Nephron (organoid): ENCODE data around the gene ZCWPW1.
A peak's percentile ranks its signal among the peaks of the same experiment; 100 is the strongest.

ENCODE experiments used
- H3K27ac Mint-ChIP-seq, 3 experiments: 2 replicates each; pipeline ENCODE4 v1.8.0; 2020; ENCODE audit warnings: mixed read lengths in 3 of 3, mild to moderate bottlenecking in 2 of 3, moderate library complexity in 1 of 3
- H3K27me3 Mint-ChIP-seq: 2 replicates; pipeline ENCODE4 v1.8.0; 2021; ENCODE audit warnings: low read depth, mild to moderate bottlenecking, moderate library complexity, mixed read lengths
- H3K36me3 Mint-ChIP-seq: 2 replicates; pipeline ENCODE4 v1.8.0; 2020; ENCODE audit warnings: low read depth, mixed read lengths
- H3K4me1 Mint-ChIP-seq: 2 replicates; pipeline ENCODE4 v1.8.0; 2020; ENCODE audit warnings: mixed read lengths
- H3K4me3 Mint-ChIP-seq, 3 experiments: 2 replicates each; pipeline ENCODE4 v1.8.0; 2020; ENCODE audit warnings: mild to moderate bottlenecking in 3 of 3, mixed read lengths in 3 of 3, moderate library complexity in 2 of 3
- H3K9me3 Mint-ChIP-seq: 2 replicates; pipeline ENCODE4 v1.8.0; 2020; ENCODE audit warnings: mixed read lengths
- CTCF ChIP-seq, 3 experiments: fragments of 200-600 bp; sonication (generic); IDR thresholded peaks; one replicate each; pipeline ENCODE4 v1.5.0; 2021; ENCODE audit warnings: antibody characterized with exemption in 3 of 3; ENCODE audit not compliant: unreplicated experiment in 3 of 3

The ZCWPW1 gene

GRCh38 chr7:100467638-100468373 is 39.3 kb upstream of the ZCWPW1 start:
- Mint-ChIP-seq H3K4me1 (peaks cover 26% of the 10 kb centered on the region), H3K27me3 (no peaks in the 10 kb centered on the region), H3K27ac (peak overlapping the region in 1 of 3 experiments; percentile 87), H3K9me3 (no peaks in the 10 kb centered on the region), H3K4me3 (no peak overlapping the region), H3K36me3 (peaks cover 7% of the 10 kb centered on the region)
- TF ChIP-seq CTCF (IDR thresholded peaks at IDR 0.05; ENCODE audit: unreplicated experiment in 3 of 3) = no peak

GRCh38 chr7:100466653-100467605 is 38.4 kb upstream of the ZCWPW1 start:
- peaks cover 26% of the 10 kb centered on the region for H3K4me1 Mint-ChIP-seq
- peaks cover 8% of the 10 kb centered on the region for H3K36me3 Mint-ChIP-seq
- no peaks in the 10 kb centered on the region for H3K27me3 Mint-ChIP-seq
- TF ChIP-seq CTCF (IDR thresholded peaks at IDR 0.05; ENCODE audit: unreplicated experiment in 3 of 3) = no peak
- peak overlapping the region in 1 of 3 experiments; percentile 87 for H3K27ac Mint-ChIP-seq
- no peak overlapping the region for H3K4me3 Mint-ChIP-seq
- no peaks in the 10 kb centered on the region for H3K9me3 Mint-ChIP-seq

GRCh38 chr7:100465702-100466311 is 37.3 kb upstream of the ZCWPW1 start:
- Mint-ChIP-seq H3K9me3 (no peaks in the 10 kb centered on the region), H3K27ac (peak overlapping the region; percentile 54 to 87 (median 78)), H3K4me3 (peak overlapping the region in 1 of 3 experiments; percentile 40), H3K27me3 (no peaks in the 10 kb centered on the region), H3K4me1 (peaks cover 26% of the 10 kb centered on the region), H3K36me3 (peaks cover 9% of the 10 kb centered on the region)
- TF ChIP-seq CTCF (IDR thresholded peaks at IDR 0.05; ENCODE audit: unreplicated experiment in 3 of 3) = peak; percentile 59 to 61 (median 60)

GRCh38 chr7:100465299-100465698 is 36.8 kb upstream of the ZCWPW1 start:
- H3K9me3 Mint-ChIP-seq = no peaks in the 10 kb centered on the region

GRCh38 chr7:100464791-100465190 is 36.3 kb upstream of the ZCWPW1 start:
- Mint-ChIP-seq H3K27me3 (no peaks in the 10 kb centered on the region), H3K9me3 (no peaks in the 10 kb centered on the region), H3K4me1 (peaks cover 22% of the 10 kb centered on the region), H3K27ac (peak overlapping the region in 1 of 3 experiments; percentile 41), H3K4me3 (no peak overlapping the region), H3K36me3 (peaks cover 9% of the 10 kb centered on the region)
- TF ChIP-seq CTCF (IDR thresholded peaks at IDR 0.05; ENCODE audit: unreplicated experiment in 3 of 3) = no peak

More at GRCh38 chr7:100465299-100465698, 36.8 kb upstream of the ZCWPW1 start:
- peaks cover 9% of the 10 kb centered on the region for H3K36me3 Mint-ChIP-seq
- H3K27ac Mint-ChIP-seq = peak overlapping the region in 2 of 3 experiments; percentile 54 to 77
- H3K4me3 Mint-ChIP-seq = peak overlapping the region in 1 of 3 experiments; percentile 40
- no peaks in the 10 kb centered on the region for H3K27me3 Mint-ChIP-seq
- H3K4me1 Mint-ChIP-seq = peaks cover 22% of the 10 kb centered on the region
- no peak for TF ChIP-seq CTCF (IDR thresholded peaks at IDR 0.05; ENCODE audit: unreplicated experiment in 3 of 3)
